ENCODE measurements around the gene INPP5A.

Gene INPP5A

DNA sequence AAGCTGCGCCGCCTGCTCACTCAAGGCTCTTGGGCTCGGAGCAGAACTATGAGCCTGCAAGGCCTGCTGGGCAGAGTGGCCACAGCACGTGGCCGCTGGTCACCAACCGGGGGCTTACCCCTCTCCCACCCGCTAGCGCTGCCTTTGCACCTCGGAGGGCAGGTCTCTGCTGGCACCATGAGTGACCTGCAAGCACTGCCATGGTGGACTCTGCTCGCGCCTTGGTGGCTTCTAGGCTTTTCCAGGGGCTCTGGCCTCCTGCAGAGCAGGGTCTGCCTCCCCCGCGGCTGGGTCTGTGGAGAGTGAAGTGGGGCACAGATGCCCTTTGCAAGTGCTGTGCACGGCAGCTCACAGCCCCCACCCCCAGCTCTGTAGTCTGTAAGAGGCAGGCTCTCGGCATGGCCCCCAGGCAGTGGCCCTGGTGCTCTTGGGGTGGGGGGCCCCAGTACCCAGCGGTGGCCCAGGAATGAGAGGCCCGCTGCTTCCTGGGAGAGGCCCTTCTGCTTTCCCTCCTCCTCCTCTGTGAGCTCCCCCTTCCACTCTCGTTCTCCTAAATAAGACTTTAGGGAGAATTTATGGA lies 119.6 kb downstream of the INPP5A start:
- Histone ChIP-seq H3K4me1 (ENCODE audit: control insufficient read depth, low read depth, low read length) (no peaks in the 10 kb centered on the region), H3K27me3 (ENCODE audit: insufficient read depth, low read length, poor library complexity) (no peaks in the 10 kb centered on the region), H4K8ac (ENCODE audit: low read depth, low read length) (no peak overlapping the region), H3K9ac (ENCODE audit: low read length) (no peak overlapping the region), H3K27ac (ENCODE audit: low read depth, low read length) (no peak overlapping the region), H2AK5ac (ENCODE audit: low read length) (no peak overlapping the region), H3K4me3 (ENCODE audit: low read length) (no peak overlapping the region), H3K79me1 (ENCODE audit: low read length) (no peaks in the 10 kb centered on the region), H3K18ac (ENCODE audit: low read length) (no peak overlapping the region), H2BK15ac (replicated peaks; ENCODE audit: low read depth) (no peak overlapping the region), H3K4ac (ENCODE audit: low read depth, low read length) (no peak overlapping the region), H3K79me2 (ENCODE audit: control insufficient read depth, insufficient read depth, low read length) (no peaks in the 10 kb centered on the region), H3K4me2 (ENCODE audit: low read length) (no peak overlapping the region), H4K5ac (ENCODE audit: low read length) (no peak overlapping the region), H3K23ac (ENCODE audit: low read length) (no peak overlapping the region), H2BK120ac (ENCODE audit: low read depth, low read length) (no peak overlapping the region), H3K56ac (ENCODE audit: low read length) (no peak overlapping the region), H2BK5ac (ENCODE audit: low read length) (no peak overlapping the region), H3K36me3 (ENCODE audit: control insufficient read depth, insufficient read depth, low read length) (no peaks in the 10 kb centered on the region)
- whole genome bisulfite sequencing (ENCODE audit: extremely low coverage, insufficient coverage, low lambda C conversion rate) = no CpG with 5 or more reads among the region's 18 CpGs
- no peak for DNase-seq

DNA sequence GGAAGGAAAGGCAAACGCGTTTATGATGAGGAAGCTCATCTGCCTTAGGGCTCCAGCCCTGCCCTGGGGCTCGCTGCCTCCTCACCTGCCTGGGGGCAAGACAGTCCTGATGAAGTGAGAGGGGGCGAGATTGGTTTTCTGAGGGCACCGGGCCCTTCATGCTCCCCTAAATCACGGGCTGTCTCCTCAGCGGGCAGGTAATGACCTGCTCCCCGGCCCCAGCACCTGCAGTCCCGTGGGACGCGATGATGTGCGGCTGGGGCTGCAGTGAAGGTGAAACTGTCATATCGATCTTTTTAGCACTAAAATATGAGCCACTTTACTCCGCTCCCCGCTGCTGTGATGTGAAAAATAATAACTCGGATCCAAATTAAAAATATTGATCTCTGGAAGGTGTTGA lies 120.2 kb downstream of the INPP5A start:
- no peaks in the 10 kb centered on the region for H3K4me1 ChIP-seq (ENCODE audit: control insufficient read depth, low read depth, low read length)
- no peaks in the 10 kb centered on the region for H3K36me3 ChIP-seq (ENCODE audit: control insufficient read depth, insufficient read depth, low read length)
- no peak for DNase-seq
- H3K27ac ChIP-seq (ENCODE audit: low read depth, low read length) = no peak overlapping the region
- H3K56ac ChIP-seq (ENCODE audit: low read length) = no peak overlapping the region
- no peak overlapping the region for H2BK120ac ChIP-seq (ENCODE audit: low read depth, low read length)
- no peak overlapping the region for H2BK5ac ChIP-seq (ENCODE audit: low read length)
- H3K18ac ChIP-seq (ENCODE audit: low read length) = no peak overlapping the region
- H3K4me2 ChIP-seq (ENCODE audit: low read length) = no peak overlapping the region
- H2AK5ac ChIP-seq (ENCODE audit: low read length) = no peak overlapping the region
- no peaks in the 10 kb centered on the region for H3K79me1 ChIP-seq (ENCODE audit: low read length)
- H3K4me3 ChIP-seq (ENCODE audit: low read length) = no peak overlapping the region
- no CpG with 5 or more reads among the region's 16 CpGs for WGBS (ENCODE audit: extremely low coverage, insufficient coverage, low lambda C conversion rate)
- H3K79me2 ChIP-seq (ENCODE audit: control insufficient read depth, insufficient read depth, low read length) = no peaks in the 10 kb centered on the region
- no peak overlapping the region for H2BK15ac ChIP-seq (replicated peaks; ENCODE audit: low read depth)
- H3K23ac ChIP-seq (ENCODE audit: low read length) = no peak overlapping the region
- H4K5ac ChIP-seq (ENCODE audit: low read length) = no peak overlapping the region
- no peak overlapping the region for H3K9ac ChIP-seq (ENCODE audit: low read length)
- no peak overlapping the region for H3K4ac ChIP-seq (ENCODE audit: low read depth, low read length)
- H3K27me3 ChIP-seq (ENCODE audit: insufficient read depth, low read length, poor library complexity) = no peaks in the 10 kb centered on the region
- H4K8ac ChIP-seq (ENCODE audit: low read depth, low read length) = no peak overlapping the region

DNA sequence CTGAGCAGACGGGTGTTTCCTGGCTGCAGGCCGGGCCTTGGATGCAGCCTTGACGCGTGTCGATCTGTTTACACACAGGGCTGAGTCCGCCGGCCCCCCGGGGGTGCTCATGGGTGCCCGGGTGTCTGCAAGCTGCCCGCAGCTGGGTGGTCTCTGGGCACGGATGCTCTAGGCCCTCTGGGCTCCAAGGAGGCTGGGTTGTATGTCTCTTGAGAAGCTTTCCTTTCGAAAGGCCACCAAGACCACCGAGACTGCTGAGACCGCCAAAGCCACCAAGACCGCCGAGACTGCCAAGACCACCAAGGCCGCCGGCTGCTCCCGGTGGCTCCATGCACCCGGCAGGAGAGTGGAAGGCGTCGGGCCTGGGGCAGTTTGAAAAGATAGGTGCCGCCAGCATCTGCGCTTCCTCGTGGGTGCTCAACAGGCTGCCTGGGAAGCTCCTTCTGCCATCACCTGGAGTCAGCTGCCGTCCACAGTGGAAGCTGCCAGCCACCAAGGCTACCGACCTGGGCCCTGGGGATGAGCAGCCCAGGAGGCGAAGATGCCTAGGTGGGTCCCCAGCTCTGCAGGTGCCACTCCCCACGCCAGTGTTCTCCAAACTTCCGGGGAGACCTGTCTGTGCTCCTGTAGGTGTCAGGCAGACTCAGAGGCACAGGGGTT lies 121.1 kb downstream of the INPP5A start:
- no peak overlapping the region for H3K27ac ChIP-seq (ENCODE audit: low read depth, low read length)
- H3K9ac ChIP-seq (ENCODE audit: low read length) = no peak overlapping the region
- H3K36me3 ChIP-seq (ENCODE audit: control insufficient read depth, insufficient read depth, low read length) = no peaks in the 10 kb centered on the region
- no CpG with 5 or more reads among the region's 30 CpGs for WGBS (ENCODE audit: extremely low coverage, insufficient coverage, low lambda C conversion rate)
- no peak overlapping the region for H2AK5ac ChIP-seq (ENCODE audit: low read length)
- no peak overlapping the region for H4K5ac ChIP-seq (ENCODE audit: low read length)
- no peak overlapping the region for H3K18ac ChIP-seq (ENCODE audit: low read length)
- H3K56ac ChIP-seq (ENCODE audit: low read length) = no peak overlapping the region
- H2BK5ac ChIP-seq (ENCODE audit: low read length) = no peak overlapping the region
- no peak overlapping the region for H2BK120ac ChIP-seq (ENCODE audit: low read depth, low read length)
- no peak overlapping the region for H3K23ac ChIP-seq (ENCODE audit: low read length)
- no peaks in the 10 kb centered on the region for H3K27me3 ChIP-seq (ENCODE audit: insufficient read depth, low read length, poor library complexity)
- H3K4me2 ChIP-seq (ENCODE audit: low read length) = no peak overlapping the region
- no peak overlapping the region for H3K4me3 ChIP-seq (ENCODE audit: low read length)
- H3K4me1 ChIP-seq (ENCODE audit: control insufficient read depth, low read depth, low read length) = no peaks in the 10 kb centered on the region
- no peak overlapping the region for H2BK15ac ChIP-seq (replicated peaks; ENCODE audit: low read depth)
- no peaks in the 10 kb centered on the region for H3K79me2 ChIP-seq (ENCODE audit: control insufficient read depth, insufficient read depth, low read length)
- no peaks in the 10 kb centered on the region for H3K79me1 ChIP-seq (ENCODE audit: low read length)
- H4K8ac ChIP-seq (ENCODE audit: low read depth, low read length) = no peak overlapping the region
- no peak for DNase-seq
- H3K4ac ChIP-seq (ENCODE audit: low read depth, low read length) = no peak overlapping the region

DNA sequence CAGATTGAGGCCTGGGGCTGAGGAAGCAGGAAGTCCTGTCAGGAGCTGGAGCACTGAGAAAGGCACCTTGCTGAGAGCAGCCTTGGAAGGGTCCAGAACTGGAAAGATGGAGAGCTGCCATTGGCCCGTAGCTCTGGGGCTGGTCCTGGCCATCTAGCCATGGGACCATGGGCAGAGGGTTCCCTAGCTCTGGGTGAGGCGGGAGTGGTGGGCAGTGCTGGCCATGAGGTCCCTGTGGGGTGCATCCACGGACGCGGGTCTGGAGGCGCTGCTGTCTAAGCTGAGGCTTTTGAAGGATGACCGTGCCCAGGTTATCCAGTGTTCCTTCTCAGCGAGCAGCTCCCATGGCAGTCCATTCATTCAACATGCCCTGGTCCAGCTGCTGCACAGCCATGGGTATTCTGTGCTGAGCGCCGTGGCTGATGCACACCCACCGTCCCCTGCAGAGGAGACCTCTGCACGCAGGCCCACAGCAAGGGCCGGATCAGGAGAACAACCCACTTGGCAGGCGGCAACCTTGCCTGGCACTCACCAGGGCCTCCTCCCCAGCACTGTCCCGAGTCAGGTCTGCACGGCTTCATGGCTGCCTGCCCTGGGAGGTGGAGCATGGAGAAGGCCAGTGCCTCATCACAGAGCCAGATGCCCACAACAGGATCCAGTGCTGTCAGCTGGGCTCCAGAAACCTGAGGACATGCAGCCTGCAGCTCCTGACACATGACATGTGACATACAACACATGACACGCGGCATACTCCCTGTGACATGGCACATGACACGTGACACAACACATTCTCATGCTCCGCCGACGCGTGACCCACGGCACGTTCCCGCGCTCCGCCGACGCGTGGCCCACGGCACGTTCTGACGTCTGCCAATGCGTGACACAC lies 121.9 kb downstream of the INPP5A start:
- no CpG with 5 or more reads among the region's 35 CpGs for WGBS (ENCODE audit: extremely low coverage, insufficient coverage, low lambda C conversion rate)
- Histone ChIP-seq H3K27ac (ENCODE audit: low read depth, low read length) (no peak overlapping the region), H4K5ac (ENCODE audit: low read length) (no peak overlapping the region), H4K8ac (ENCODE audit: low read depth, low read length) (no peak overlapping the region), H3K23ac (ENCODE audit: low read length) (no peak overlapping the region), H3K79me1 (ENCODE audit: low read length) (no peaks in the 10 kb centered on the region), H3K4me1 (ENCODE audit: control insufficient read depth, low read depth, low read length) (no peaks in the 10 kb centered on the region), H3K56ac (ENCODE audit: low read length) (no peak overlapping the region), H3K79me2 (ENCODE audit: control insufficient read depth, insufficient read depth, low read length) (no peaks in the 10 kb centered on the region), H3K27me3 (ENCODE audit: insufficient read depth, low read length, poor library complexity) (no peaks in the 10 kb centered on the region), H3K4ac (ENCODE audit: low read depth, low read length) (no peak overlapping the region), H3K4me3 (ENCODE audit: low read length) (no peak overlapping the region), H3K9ac (ENCODE audit: low read length) (no peak overlapping the region), H2BK120ac (ENCODE audit: low read depth, low read length) (no peak overlapping the region), H2BK5ac (ENCODE audit: low read length) (no peak overlapping the region), H2AK5ac (ENCODE audit: low read length) (no peak overlapping the region), H3K18ac (ENCODE audit: low read length) (no peak overlapping the region), H3K4me2 (ENCODE audit: low read length) (no peak overlapping the region), H2BK15ac (replicated peaks; ENCODE audit: low read depth) (no peak overlapping the region), H3K36me3 (ENCODE audit: control insufficient read depth, insufficient read depth, low read length) (no peaks in the 10 kb centered on the region)
- no peak for DNase-seq

DNA sequence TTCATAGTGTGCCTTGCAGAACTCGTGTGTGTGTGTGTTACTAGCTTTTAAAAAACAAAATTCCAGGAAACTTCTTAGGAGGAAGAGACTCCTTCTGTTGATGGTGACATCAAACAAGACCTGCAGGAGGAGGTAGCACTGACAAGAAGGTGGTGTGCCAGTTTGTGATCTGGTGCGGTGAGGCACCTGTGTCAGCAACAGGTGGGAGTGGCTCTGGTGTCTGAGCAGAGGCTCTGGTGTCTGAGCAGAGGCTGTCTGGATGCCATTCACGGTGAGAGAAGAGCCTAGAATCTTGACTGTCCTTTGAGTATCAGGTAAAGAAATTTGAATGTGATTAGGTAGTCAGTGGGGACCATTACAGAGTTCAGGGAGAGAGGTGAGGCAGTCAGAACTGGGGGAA lies 122.8 kb downstream of the INPP5A start:
- Histone ChIP-seq H4K8ac (ENCODE audit: low read depth, low read length) (no peak overlapping the region), H4K5ac (ENCODE audit: low read length) (no peak overlapping the region), H3K4me3 (ENCODE audit: low read length) (no peak overlapping the region), H3K56ac (ENCODE audit: low read length) (no peak overlapping the region), H3K4me1 (ENCODE audit: control insufficient read depth, low read depth, low read length) (no peaks in the 10 kb centered on the region), H3K79me1 (ENCODE audit: low read length) (no peaks in the 10 kb centered on the region), H3K18ac (ENCODE audit: low read length) (no peak overlapping the region), H3K27ac (ENCODE audit: low read depth, low read length) (no peak overlapping the region), H2BK15ac (replicated peaks; ENCODE audit: low read depth) (no peak overlapping the region), H3K9ac (ENCODE audit: low read length) (no peak overlapping the region), H3K4ac (ENCODE audit: low read depth, low read length) (no peak overlapping the region), H3K36me3 (ENCODE audit: control insufficient read depth, insufficient read depth, low read length) (no peaks in the 10 kb centered on the region), H3K4me2 (ENCODE audit: low read length) (no peak overlapping the region), H3K79me2 (ENCODE audit: control insufficient read depth, insufficient read depth, low read length) (no peaks in the 10 kb centered on the region), H2BK120ac (ENCODE audit: low read depth, low read length) (no peak overlapping the region), H3K27me3 (ENCODE audit: insufficient read depth, low read length, poor library complexity) (no peaks in the 10 kb centered on the region), H3K23ac (ENCODE audit: low read length) (no peak overlapping the region), H2BK5ac (ENCODE audit: low read length) (no peak overlapping the region), H2AK5ac (ENCODE audit: low read length) (no peak overlapping the region)
- no CpG with 5 or more reads among the region's 3 CpGs for WGBS (ENCODE audit: extremely low coverage, insufficient coverage, low lambda C conversion rate)
- no peak for DNase-seq

Measured in mesendoderm (in vitro differentiated cells).